Breast epithelium (tissue), 4 donors: ENCODE data around the gene POLR3K. TPM values are rescaled to one million over a fixed set of nuclear protein-coding genes. Genes with fewer than 3 reads are reported as not detected.
"Not testable (repeated sequence)": the region's sequence is repeated elsewhere in the genome, so short reads cannot be mapped to it uniquely, and the experiment has no call there.

Source experiments
- DNase-seq, 2 donors: peaks; one replicate each; pipeline ENCODE4 v3.0.0-alpha.2; 2019; ENCODE audit warnings: low spot score in 2 of 2
- H3K27ac ChIP-seq, 2 donors: fragments of 200-600 bp; sonication (generic) in 1 of 2; one replicate each; pipeline ENCODE4 v1.5.1; 2016 to 2019; ENCODE audit warnings: mild to moderate bottlenecking in 1 of 2
- H3K27me3 ChIP-seq, 2 donors: fragments of 200-600 bp; sonication (generic) in 1 of 2; one replicate each; pipeline versions ENCODE4 v1.5.1 to v1.6.0; 2017 to 2019; ENCODE audit warnings: control low read depth in 1 of 2, mild to moderate bottlenecking in 1 of 2
- H3K36me3 ChIP-seq: fragments of 200-600 bp; one replicate; pipeline ENCODE4 v1.5.1; 2019
- H3K4me1 ChIP-seq, 2 donors: fragments of 200-600 bp; sonication (generic); one replicate each; pipeline ENCODE4 v1.5.1; 2016 to 2019; ENCODE audit warnings: control low read depth in 1 of 2
- H3K4me3 ChIP-seq, 3 donors: fragments of 200-600 bp; sonication (generic); 1 replicate in 2 of 3; 2 replicates in 1 of 3; pipeline ENCODE4 v1.5.1; 2016 to 2019; ENCODE audit warnings: mild to moderate bottlenecking in 3 of 3, moderate library complexity in 2 of 3
- H3K9me3 ChIP-seq, 2 donors: fragments of 200-600 bp; sonication (generic) in 1 of 2; one replicate each; pipeline ENCODE4 v1.5.1; 2016 to 2019; ENCODE audit warnings: control low read depth in 1 of 2
- POLR2A ChIP-seq: fragments of 450-650 bp; IDR thresholded peaks from one replicate; pipeline ENCODE4 v1.6.1; 2016; ENCODE audit warnings: antibody characterized with exemption, mild to moderate bottlenecking, moderate library complexity
- POLR2AphosphoS5 ChIP-seq, 3 donors: sonication (generic); formaldehyde crosslinking; IDR thresholded peaks; one replicate each; pipeline ENCODE4 v1.6.1; 2017; ENCODE audit warnings: antibody characterized with exemption in 3 of 3
- intact Hi-C: fragments of 100-400 bp; cut with DNase I; formaldehyde crosslinking; loops from one replicate; pipeline ENCODE4 v1.15.1; 2023; ENCODE audit warnings: low total_unique reads
- total RNA-seq, 3 donors: library from RNA; depleted of rRNA; stranded (reverse); fragments of >200 nt; gene quantifications; one replicate each; pipeline ENCODE4 v1.1.0, GENCODE V29; 2016
- TF ChIP-seq, protein P1 (sequence below), 3 donors: fragments of 450-650 bp; IDR thresholded peaks; one replicate each; pipeline ENCODE4 v1.5.1; 2016 to 2017; ENCODE audit warnings: antibody characterized with exemption in 3 of 3, mild to moderate bottlenecking in 3 of 3, moderate library complexity in 3 of 3

The POLR3K gene
- total RNA-seq, 3 donors from 2014 or later, result 3.8 to 6.9 (median 6.6) TPM

- Histone ChIP-seq H3K27me3 (no peaks in the 10 kb centered on the region), H3K36me3 (no peaks in the 10 kb centered on the region), H3K9me3 (no peaks in the 10 kb centered on the region), H3K4me3 (peak overlapping the region; percentile 11 to 62 (median 41)), H3K27ac (no peak overlapping the region), H3K4me1 (peaks cover 0 to 3% of the 10 kb centered on the region in 2 donors)
- intact Hi-C loops, result no loop called here
- peak in 1 of 2 donors; percentile 45 for DNase-seq
- TF ChIP-seq, protein P1, sequence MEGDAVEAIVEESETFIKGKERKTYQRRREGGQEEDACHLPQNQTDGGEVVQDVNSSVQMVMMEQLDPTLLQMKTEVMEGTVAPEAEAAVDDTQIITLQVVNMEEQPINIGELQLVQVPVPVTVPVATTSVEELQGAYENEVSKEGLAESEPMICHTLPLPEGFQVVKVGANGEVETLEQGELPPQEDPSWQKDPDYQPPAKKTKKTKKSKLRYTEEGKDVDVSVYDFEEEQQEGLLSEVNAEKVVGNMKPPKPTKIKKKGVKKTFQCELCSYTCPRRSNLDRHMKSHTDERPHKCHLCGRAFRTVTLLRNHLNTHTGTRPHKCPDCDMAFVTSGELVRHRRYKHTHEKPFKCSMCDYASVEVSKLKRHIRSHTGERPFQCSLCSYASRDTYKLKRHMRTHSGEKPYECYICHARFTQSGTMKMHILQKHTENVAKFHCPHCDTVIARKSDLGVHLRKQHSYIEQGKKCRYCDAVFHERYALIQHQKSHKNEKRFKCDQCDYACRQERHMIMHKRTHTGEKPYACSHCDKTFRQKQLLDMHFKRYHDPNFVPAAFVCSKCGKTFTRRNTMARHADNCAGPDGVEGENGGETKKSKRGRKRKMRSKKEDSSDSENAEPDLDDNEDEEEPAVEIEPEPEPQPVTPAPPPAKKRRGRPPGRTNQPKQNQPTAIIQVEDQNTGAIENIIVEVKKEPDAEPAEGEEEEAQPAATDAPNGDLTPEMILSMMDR (IDR thresholded peaks at IDR 0.05), result no peak
- no peak for TF ChIP-seq POLR2AphosphoS5 (IDR thresholded peaks at IDR 0.05)
- no peak for TF ChIP-seq POLR2A
Observed at GRCh38 chr16:41439-42068, 11.9 kb downstream of the POLR3K start.

DNA sequence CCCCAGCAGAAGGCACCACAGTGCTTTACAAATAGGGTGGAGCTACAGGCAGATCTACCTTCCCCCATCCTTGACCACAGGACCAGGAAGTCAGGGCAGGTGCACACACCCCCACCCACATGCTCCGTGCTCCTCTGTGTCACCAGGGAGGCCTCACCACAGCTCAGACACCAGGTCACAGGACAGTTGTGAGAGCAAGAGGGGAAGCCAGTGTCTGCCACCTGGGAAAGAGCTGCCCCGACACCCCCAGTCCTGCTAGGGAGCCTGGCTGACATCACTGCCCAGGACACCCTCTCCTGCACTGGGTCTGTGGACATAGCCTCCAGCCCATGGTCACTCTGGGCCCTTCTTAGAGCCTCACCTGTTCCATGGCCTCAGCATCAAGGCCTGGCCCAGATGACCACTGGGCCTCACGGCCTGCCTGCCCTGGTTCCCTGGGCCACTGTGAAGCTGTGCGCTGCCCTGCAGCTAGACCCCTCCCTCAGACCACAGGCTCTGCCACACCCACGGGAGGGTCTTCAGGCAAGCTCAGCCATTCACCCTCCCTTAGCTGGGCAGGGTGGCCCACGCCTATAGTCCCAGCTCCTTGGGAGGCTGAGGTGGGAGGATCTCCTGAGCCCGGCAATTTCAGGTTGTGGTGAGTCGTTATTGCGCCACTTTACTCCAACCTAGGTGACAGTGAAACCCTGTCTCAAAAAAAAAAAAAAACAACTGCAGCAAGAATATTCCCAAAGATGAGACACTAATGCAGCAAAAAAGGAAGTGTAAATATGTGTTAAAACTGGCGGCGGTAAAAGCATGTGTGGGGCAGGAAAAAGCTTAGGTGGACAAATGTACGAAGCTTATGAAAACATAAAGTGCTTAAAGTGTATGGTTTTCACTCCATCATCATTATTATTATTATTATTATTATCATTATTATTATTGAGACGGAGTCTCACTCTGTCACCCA, 14.2 kb downstream of the POLR3K start:
- Histone ChIP-seq H3K4me1 (peaks cover 0 to 3% of the 10 kb centered on the region in 2 donors), H3K36me3 (no peaks in the 10 kb centered on the region), H3K9me3 (no peaks in the 10 kb centered on the region), H3K4me3 (no peak overlapping the region), H3K27ac (peak overlapping the region; percentile 69 to 87), H3K27me3 (no peaks in the 10 kb centered on the region)
- intact Hi-C loops, result no loop called here
- TF ChIP-seq POLR2AphosphoS5 (IDR thresholded peaks at IDR 0.05) (no peak), POLR2A (no peak)
- TF ChIP-seq, protein P1 (IDR thresholded peaks at IDR 0.05), result no peak
- peak; percentile 59 to 61 for DNase-seq

DNA sequence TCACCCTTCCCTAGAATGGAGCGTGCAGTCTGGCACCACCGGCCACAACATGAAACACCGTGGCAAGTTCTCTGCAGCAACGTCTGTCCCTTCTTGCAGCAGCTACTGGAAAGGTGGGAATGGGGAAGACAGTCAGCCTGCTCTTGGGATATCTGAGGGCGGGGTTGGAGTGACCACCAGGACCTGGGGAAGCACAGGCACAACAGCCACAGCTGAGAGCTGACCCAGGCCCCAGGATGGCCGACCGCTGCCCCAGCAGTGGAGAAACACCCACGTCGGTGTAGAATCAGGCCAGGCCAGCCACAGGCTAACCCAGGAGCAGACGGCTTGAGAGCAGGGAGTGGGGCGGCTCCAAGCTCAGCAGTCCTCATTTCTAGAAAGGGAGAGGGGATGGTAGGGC, 15.2 kb downstream of the POLR3K start:
- H3K27me3 ChIP-seq, H3K4me1 ChIP-seq, H3K36me3 ChIP-seq, H3K4me3 ChIP-seq, intact Hi-C loops, H3K9me3 ChIP-seq, H3K27ac ChIP-seq: not testable (repeated sequence)
- DNase-seq, result peak in 1 of 2 donors; percentile 40

- Histone ChIP-seq H3K4me3 (no peak overlapping the region), H3K27ac (no peak overlapping the region), H3K9me3 (no peaks in the 10 kb centered on the region), H3K4me1 (peaks cover 0 to 3% of the 10 kb centered on the region in 2 donors), H3K36me3 (no peaks in the 10 kb centered on the region), H3K27me3 (no peaks in the 10 kb centered on the region)
- intact Hi-C loops, result no loop called here
- TF ChIP-seq POLR2AphosphoS5 (IDR thresholded peaks at IDR 0.05), result no peak
- TF ChIP-seq, protein P1 (IDR thresholded peaks at IDR 0.05), result no peak
- no peak for TF ChIP-seq POLR2A
- no peak for DNase-seq
Observed at GRCh38 chr16:37511-37910, 15.9 kb downstream of the POLR3K start.

DNA sequence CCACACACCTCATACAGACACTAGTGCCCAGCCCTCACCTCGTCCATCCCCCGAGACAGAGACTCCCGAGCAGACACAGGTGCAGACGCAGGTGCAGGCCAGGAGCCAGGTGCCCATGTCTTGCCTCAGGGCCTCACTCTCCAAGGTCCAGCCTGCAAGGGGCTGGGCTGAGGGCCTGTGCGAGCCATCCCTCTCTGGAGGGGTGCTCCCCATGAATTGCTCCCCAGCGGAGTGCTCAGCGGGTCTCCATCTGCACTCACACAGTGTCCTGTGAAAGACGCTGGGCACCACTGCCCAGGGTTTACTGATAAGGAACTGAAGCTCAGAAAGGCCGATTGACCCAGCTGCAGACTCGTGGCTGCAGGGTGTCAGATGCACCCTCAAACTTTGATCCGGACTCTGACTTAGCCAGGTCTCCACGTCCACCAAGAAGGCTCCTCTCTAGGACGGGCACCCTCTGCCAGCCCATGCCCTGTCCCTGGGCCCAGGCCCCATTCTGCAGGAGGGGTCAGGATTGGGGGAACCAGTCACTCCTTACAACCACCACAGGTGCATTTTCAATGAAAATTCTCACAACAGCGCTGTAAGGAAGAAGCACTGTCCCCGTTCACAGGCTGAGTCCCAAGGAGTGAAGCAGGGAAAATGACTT, 16.9 kb downstream of the POLR3K start:
- Histone ChIP-seq H3K27ac (no peak overlapping the region), H3K27me3 (no peaks in the 10 kb centered on the region), H3K4me1 (peaks cover 0 to 3% of the 10 kb centered on the region in 2 donors), H3K9me3 (no peaks in the 10 kb centered on the region), H3K4me3 (no peak overlapping the region), H3K36me3 (no peaks in the 10 kb centered on the region)
- no peak for DNase-seq
- TF ChIP-seq, protein P1 (IDR thresholded peaks at IDR 0.05), result no peak
- TF ChIP-seq POLR2AphosphoS5 (IDR thresholded peaks at IDR 0.05), result no peak
- TF ChIP-seq POLR2A, result no peak
- intact Hi-C loops, result no loop called here
